B cell (primary cell): ENCODE results near the gene MAP3K15.

Source experiments
- EZH2 ChIP-seq: IDR thresholded peaks from 2 replicates; pipeline ENCODE4 v1.6.1; 2012; ENCODE audit warnings: borderline replicate concordance, low read depth, mild to moderate bottlenecking, moderate library complexity, low read length; ENCODE audit not compliant: insufficient read depth, poor library complexity, severe bottlenecking
- TF ChIP-seq, protein P1 (sequence below): fragments of 200-600 bp; IDR thresholded peaks from one replicate; pipeline ENCODE4 v1.8.0; 2022; ENCODE audit warnings: antibody characterized with exemption, mild to moderate bottlenecking

DNA sequence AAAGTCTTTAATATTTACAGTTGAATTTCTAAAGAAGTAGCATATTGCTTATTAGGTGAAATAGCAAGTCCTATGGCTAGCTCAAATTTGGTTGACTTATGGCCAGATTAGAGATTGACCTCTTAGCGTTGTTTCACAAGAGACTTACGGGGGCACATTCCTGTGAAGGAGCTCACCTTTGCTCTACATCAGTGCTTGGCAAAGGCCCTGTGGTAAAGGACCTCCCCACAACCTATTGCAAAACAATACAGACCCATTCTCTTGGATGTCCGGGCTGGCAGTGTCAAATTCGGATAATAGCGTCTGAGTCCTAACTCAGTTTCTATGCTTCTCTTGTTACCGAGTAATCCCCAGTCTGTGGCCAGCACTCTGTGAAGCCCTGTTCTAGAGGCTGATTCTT is 160.7 kb downstream of the MAP3K15 start:
- TF ChIP-seq, protein P1, sequence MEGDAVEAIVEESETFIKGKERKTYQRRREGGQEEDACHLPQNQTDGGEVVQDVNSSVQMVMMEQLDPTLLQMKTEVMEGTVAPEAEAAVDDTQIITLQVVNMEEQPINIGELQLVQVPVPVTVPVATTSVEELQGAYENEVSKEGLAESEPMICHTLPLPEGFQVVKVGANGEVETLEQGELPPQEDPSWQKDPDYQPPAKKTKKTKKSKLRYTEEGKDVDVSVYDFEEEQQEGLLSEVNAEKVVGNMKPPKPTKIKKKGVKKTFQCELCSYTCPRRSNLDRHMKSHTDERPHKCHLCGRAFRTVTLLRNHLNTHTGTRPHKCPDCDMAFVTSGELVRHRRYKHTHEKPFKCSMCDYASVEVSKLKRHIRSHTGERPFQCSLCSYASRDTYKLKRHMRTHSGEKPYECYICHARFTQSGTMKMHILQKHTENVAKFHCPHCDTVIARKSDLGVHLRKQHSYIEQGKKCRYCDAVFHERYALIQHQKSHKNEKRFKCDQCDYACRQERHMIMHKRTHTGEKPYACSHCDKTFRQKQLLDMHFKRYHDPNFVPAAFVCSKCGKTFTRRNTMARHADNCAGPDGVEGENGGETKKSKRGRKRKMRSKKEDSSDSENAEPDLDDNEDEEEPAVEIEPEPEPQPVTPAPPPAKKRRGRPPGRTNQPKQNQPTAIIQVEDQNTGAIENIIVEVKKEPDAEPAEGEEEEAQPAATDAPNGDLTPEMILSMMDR = no peak
- no peak for TF ChIP-seq EZH2
